Suppressor macrophage treated with lipopolysaccharide for 1 hour (primary cell): Measurements from ENCODE around the gene UVSSA.

Experiments used
- DNase-seq, 3 donors: peaks; one replicate each; pipeline ENCODE4 v3.0.0-alpha.2; 2020 to 2022

UVSSA gene, protein sequence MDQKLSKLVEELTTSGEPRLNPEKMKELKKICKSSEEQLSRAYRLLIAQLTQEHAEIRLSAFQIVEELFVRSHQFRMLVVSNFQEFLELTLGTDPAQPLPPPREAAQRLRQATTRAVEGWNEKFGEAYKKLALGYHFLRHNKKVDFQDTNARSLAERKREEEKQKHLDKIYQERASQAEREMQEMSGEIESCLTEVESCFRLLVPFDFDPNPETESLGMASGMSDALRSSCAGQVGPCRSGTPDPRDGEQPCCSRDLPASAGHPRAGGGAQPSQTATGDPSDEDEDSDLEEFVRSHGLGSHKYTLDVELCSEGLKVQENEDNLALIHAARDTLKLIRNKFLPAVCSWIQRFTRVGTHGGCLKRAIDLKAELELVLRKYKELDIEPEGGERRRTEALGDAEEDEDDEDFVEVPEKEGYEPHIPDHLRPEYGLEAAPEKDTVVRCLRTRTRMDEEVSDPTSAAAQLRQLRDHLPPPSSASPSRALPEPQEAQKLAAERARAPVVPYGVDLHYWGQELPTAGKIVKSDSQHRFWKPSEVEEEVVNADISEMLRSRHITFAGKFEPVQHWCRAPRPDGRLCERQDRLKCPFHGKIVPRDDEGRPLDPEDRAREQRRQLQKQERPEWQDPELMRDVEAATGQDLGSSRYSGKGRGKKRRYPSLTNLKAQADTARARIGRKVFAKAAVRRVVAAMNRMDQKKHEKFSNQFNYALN

GRCh38 chr4:1346781-1347409, at the start of gene UVSSA:
Gene UVSSA, plus strand, starts transcription at chr4:1347208. Its CDS starts 884 bp downstream, at chr4:1348092.
- DNase-seq = peak; percentile 99 to 100 (median 100)

DNA sequence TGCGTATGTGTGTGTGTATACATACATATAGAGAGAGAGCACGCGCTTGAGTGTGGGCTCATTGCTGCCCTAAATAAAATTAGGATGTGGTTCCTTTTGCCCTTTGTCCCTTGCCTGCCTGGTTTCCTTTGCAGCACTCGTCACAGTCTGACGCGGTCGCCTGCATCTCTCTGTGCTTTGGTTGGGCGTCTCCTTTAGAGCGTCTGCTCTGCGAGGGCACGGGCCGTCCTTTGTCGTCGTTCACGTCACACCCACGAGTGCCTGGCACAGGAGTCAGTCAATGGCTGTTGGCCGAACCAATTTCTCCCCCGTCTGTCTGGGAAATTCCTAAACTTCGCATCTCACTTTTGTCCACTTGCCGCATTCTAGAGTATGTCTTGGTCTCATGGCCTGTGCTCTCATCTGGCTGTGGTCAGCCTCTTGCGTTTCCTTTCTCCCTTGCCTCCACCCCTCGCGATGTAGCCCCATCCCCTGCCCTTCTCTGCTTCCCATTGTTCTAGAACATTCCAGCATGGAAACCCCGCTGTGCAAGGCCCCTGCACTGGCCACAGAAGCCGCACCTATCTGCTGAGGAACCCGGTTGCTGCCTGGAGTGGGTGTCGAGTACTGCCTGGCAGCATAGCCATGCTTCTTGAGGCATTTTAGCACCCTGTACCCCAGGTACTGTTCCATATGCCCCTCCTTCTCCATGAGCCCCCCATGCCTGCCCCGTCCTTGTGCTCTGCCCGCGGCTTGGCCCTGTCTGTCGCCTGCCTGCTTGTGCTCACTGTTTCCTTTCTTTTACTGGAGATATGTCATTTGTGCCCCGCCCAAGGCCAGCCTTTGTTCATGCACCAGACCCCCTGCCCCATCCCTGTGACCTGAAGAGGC, 49.3 kb upstream of the UVSSA start:
- no peak for DNase-seq

DNA sequence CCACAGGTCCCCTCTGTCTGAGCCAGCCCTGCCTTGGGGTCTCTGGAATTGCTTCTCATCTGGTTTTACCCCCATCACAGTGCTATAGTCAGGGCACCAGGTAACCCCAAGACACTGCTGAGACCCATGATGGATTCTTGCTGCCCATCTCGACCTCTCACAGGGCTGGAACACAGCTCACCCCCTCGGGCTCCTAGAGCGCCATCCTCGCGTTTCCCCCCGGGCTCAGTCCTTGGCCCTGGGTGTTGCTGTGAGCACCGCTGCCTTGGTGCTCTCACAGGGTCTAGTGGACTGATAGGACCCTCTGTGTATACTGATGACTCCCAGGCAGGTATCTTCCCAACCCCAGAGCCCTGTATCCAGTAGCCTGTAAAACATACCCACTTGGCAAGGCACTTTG, 48.5 kb upstream of the UVSSA start:
- DNase-seq = no peak

DNA sequence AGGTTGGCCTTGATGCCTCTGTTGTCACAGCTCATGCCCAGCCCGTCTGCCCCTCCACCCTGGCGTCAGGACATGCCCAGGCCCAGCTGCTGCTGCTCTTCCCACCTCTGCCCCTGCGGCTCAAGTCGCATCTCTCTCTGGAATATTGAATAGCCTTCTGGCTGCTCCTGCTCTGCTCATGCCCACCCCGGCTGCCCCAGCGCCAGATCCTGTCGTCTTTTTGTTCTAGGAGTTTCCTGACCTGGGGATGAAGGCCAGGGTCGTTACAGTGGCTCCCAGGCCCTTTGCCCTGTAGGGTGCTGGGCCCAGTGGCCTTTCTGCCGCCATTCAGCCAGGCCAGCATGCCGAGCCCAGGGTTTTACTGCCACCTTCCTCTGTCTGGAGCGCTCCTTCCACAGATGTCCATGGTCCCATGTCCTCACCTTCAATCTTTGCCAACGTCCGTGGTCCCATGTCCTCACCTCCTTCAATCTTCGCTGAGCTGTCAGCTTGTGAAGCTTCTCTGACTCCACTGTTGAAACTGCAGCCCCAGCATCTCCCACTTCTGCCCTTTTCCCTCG, 47.6 kb upstream of the UVSSA start:
- no peak for DNase-seq

GRCh38 chr4:1300466-1301455, 46.2 kb upstream of the UVSSA start:
- peak; percentile 96 to 99 (median 99) for DNase-seq

DNA sequence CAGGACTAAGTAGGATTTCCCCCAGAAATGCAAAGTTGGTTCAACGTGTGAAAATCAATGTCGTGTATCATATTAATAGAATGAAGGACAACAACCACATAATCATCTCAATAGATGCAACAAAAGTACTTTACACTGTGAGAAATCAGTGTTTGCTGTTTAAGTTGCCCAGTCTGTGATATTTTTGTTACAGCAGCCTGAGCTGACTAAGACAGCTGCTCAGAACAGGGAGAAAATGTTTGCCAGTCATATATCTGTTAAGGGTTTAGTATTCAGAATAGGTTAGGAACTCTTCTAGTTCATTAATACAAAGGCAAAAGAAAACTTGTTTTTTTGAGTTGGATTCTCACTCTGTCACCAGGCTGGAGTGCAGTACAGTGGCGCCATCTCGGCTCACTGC, 44.8 kb upstream of the UVSSA start:
- DNase-seq = no peak

- DNase-seq = no peak
Observed at GRCh38 chr4:1305261-1305711, 41.7 kb upstream of the UVSSA start.

DNA sequence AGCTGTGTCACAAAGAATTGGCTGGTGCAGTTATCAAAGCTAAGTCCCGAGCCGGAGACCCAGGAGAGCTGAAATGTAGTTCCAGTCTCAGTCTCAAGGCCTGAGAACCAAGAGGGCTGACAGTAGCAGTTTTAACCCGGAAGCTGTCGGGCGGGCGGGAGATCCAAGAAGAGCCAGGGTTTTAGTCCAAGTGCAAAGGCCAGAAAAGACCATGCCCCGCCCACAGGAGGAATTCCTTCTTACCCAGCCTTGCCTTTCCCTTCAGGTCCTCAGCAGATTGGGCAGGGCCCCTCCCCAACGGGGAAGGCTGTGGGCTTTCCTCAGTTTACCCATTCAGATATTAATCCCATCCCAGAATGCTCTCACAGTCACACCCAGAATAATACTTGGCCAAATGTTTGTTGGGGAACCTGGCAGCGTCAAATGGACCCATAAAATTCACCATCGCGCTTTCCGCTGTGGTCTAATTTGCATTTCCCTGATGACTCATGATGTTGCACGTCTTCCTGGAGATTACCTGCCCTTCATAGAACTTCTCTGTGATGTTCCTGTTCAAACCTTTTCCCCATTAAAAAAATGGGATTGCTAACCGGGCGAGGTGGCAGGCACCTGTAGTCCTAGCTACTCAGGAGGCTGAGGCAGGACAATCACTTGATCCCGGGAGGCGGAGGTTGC, 41.1 kb upstream of the UVSSA start:
- peak in 1 of 3 donors; percentile 8 for DNase-seq

DNA sequence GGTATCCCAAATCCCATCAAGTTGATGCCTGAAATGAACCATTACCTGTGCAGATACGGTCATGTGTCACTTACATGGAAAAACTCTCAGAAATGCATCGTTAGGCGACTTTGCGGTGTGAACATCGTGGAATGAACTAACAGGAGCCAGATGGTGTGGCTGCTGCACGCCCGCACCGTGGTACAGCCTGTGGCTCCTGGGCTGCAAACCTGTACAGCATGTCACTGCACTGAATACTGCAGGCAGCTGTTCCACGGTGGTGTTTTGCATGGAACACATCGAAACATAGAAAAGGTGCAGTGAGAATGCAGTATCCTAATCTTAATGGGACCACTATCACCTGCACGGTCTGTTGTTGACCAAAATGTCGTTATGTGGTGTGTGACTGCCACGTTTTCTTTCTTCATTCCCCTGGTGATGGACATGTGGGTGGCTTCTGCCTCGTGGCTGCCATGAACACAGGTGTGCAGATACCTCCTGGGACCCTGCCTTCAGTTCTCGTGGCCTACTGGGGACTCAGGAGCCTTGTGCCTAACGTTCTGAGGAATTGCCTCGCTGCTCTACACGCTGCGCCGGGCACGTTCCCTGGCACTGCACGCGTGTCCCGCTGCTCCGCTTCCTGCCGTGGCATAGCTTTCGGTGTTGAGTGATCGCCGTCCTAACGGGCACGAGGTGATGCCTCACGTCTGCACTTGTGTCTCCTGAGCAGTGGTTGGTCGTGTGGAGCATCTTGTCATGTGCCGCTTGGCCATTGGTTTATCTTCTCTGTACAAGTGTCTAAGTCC, 38.9 kb upstream of the UVSSA start:
- no peak for DNase-seq

- peak; percentile 77 to 82 (median 77) for DNase-seq
Observed at GRCh38 chr4:1309261-1310010, 37.6 kb upstream of the UVSSA start.

- DNase-seq = no peak
Observed at GRCh38 chr4:1310031-1310795, 36.8 kb upstream of the UVSSA start.

- no peak for DNase-seq
Observed at GRCh38 chr4:1310796-1311631, 36.0 kb upstream of the UVSSA start.

DNA sequence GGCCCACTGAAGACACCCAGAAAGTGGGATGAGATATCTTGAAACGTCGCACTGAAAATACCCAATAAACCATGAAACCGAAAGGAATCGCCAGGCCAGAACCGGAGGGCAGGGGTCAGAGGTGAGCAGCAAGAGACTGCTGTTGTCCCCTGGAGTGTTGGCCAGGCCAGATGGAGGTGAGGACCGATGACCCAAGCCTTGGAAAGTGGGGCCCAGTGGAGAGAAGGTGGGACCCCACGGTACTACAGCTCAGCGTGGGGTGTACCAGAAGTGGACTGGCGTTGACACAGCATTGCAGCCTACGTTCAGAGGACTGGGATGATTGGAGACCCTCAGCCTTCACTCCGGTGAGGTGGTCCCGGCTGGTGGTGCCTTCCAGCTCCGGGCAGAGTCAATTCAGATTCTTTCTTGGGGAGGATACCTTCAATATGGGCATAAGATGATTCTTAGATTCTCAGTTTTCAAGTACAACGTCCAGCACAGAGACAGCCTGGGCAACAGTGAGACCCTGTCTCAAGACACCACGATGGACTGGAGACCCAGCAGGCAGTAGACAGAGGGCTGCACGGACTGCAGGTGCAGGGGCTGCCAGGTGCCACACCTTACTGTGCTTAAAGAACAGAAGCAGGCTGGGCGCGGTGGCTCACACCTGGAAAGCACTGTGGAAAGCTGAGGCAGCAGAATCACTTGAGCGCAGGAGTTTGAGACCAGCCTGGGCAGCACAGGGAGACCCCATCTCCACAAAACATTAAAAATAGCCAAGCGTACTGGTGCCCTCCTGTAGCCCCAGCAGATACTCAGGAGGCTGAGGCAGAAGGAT, 34.0 kb upstream of the UVSSA start:
- no peak for DNase-seq

DNA sequence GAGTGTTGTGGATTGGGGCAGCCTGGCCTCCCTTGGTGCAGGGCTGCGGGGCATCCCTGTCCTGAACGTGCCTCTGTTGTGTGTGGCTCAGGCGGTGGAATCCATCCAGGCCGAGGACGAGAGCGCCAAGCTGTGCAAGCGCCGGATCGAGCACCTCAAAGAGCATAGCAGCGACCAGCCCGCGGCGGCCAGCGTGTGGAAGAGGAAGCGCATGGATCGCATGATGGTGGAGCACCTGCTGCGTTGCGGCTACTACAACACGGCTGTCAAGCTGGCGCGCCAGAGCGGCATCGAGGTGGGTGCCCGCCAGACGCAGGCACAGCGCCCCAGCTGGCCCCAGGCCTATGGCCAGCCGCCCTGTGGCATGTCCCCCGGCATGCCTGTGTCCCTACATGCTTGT, 31.7 kb upstream of the UVSSA start:
- no peak for DNase-seq

DNA sequence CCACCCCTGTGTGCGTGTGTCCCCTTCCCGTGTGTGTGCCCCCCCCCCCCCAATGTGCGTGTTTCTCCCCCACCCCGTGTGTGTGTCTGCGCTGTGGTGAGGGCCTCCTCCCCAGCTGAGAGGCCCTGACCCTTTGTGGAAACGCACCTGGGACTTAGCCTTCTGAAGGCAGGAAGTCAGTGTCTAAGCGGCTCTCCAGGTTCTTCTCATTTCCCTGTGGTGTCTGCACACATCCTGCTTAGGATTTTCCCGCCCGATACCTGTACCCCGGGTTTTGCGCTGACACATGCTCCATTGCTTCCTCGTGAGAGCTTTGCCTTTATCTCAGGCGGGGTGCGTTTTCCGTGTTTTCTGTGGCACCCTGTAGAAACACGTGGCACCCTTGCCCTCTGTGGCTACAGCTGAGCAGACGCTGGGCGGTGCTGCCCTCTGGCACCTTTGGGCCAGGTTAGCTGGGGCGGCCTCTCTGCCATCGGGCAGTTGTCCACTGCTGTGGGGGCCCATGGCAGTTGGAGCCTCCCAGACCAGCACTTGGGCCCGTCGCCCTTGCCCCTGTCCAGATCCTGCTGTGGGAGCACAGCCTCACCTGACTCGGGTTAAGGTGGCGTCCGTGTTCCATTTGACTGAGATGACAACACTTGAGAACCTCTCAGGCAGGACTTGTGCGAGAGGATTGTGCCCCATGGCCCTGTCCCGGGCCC, 31.0 kb upstream of the UVSSA start:
- DNase-seq = no peak
